T47D (cell line): ENCODE measurements around the gene MSANTD2.

Experiments used
- DNase-seq, 2 experiments: peaks; one replicate each; pipeline versions ENCODE4 v3.0.0 to v3.0.0-alpha.2; 2011 to 2012; ENCODE audit warnings: low read depth in 1 of 2, low spot score in 1 of 2
- JUND ChIP-seq: IDR thresholded peaks from 2 replicates; pipeline ENCODE4 v1.6.1; 2012; ENCODE audit warnings: low read depth
- in situ Hi-C: cut with HindIII; loops from 2 replicates; pipeline ENCODE4 v1.10.0; 2016; ENCODE audit warnings: low sequenced_read_pairs, low pct_unique_long_range_greater_than_20kb

MSANTD2 gene

GRCh38 chr11:124811399-124812125, 11.4 kb upstream of the MSANTD2 start:
- DNase-seq = peak in 1 of 2 experiments; percentile 52
- in situ Hi-C loops = no loop called here
- 0 out of 2 replicates have a peak, but pooled peaks have one; percentile 11 for TF ChIP-seq JUND

- DNase-seq = no peak
- in situ Hi-C loops = no loop called here
- no peak for TF ChIP-seq JUND
Measured at GRCh38 chr11:124807660-124808270, 7.6 kb upstream of the MSANTD2 start.

GRCh38 chr11:124807201-124807600, 7.0 kb upstream of the MSANTD2 start:
- in situ Hi-C loops = no loop called here
- no peak for DNase-seq
- TF ChIP-seq JUND = no peak

- no peak for DNase-seq
- in situ Hi-C loops = no loop called here
Measured at GRCh38 chr11:124804884-124805283, 4.7 kb upstream of the MSANTD2 start.

GRCh38 chr11:124801636-124802312, 1.6 kb upstream of the MSANTD2 start:
- DNase-seq = peak in 1 of 2 experiments; percentile 25
- in situ Hi-C loops = no loop called here

More at GRCh38 chr11:124804884-124805283, 4.7 kb upstream of the MSANTD2 start:
- TF ChIP-seq JUND = no peak

GRCh38 chr11:124801014-124801413, 808 bp upstream of the MSANTD2 start:
- in situ Hi-C loops = no loop called here
- TF ChIP-seq JUND = no peak
- DNase-seq = no peak

More at GRCh38 chr11:124801636-124802312, 1.6 kb upstream of the MSANTD2 start:
- TF ChIP-seq JUND = no peak

- peak; percentile 41 to 64 for DNase-seq
Measured at GRCh38 chr11:124799348-124800225, 619 bp downstream of the MSANTD2 start.

GRCh38 chr11:124798991-124799347, 1.2 kb downstream of the MSANTD2 start:
- DNase-seq = peak; percentile 35 to 71
- no peak for TF ChIP-seq JUND
- in situ Hi-C loops = no loop called here

More at GRCh38 chr11:124799348-124800225, 619 bp downstream of the MSANTD2 start:
- in situ Hi-C loops = no loop called here
- TF ChIP-seq JUND = no peak

- in situ Hi-C loops = no loop called here
Measured at GRCh38 chr11:124796312-124796711, 3.9 kb downstream of the MSANTD2 start.

GRCh38 chr11:124793466-124794278, 6.5 kb downstream of the MSANTD2 start:
- TF ChIP-seq JUND = no peak
- peak; percentile 56 to 76 for DNase-seq
- in situ Hi-C loops = no loop called here

More at GRCh38 chr11:124796312-124796711, 3.9 kb downstream of the MSANTD2 start:
- TF ChIP-seq JUND = no peak
- no peak for DNase-seq

GRCh38 chr11:124791626-124792341, 8.4 kb downstream of the MSANTD2 start:
- no peak for DNase-seq
- no peak for TF ChIP-seq JUND
- in situ Hi-C loops = no loop called here
